HCT116 (cell line): ENCODE results near the gene TMCC1. TPM values are rescaled to one million over a fixed set of nuclear protein-coding genes. Genes with fewer than 3 reads are reported as not detected.

Experiments
- ATAC-seq: fragments of 200-7000 bp; cut with Tn5 transposase; 2 replicates; pipeline ENCODE4 v1.9.1; 2020; ENCODE audit warnings: mild to moderate bottlenecking, moderate library complexity
- BruUV-seq: library from RNA; stranded (reverse); fragments of 400-500 nt; replicated peaks from 2 replicates; lab custom pipeline; 2021; lab: Mats Ljungman, UMichigan
- CTCF ChIA-PET: fragments of 300-600 bp; sonication (Branson Sonifier 250); formaldehyde crosslinking; loops from one replicate; lab custom pipeline; 2021; ENCODE audit warnings: antibody characterized with exemption; lab: Charles Lee
- POLR2A ChIA-PET: fragments of 300-600, 350-600 bp; sonication (Branson Sonifier 250); formaldehyde crosslinking; loops from one replicate; lab custom pipeline; 2021; ENCODE audit warnings: antibody characterized with exemption; lab: Charles Lee
- RAD21 ChIA-PET, 2 experiments: fragments of 300-600 bp; sonication (Branson Sonifier 250); formaldehyde crosslinking; loops; one replicate each; lab custom pipeline; 2023; ENCODE audit warnings: low total read pairs in 2 of 2; ENCODE audit not compliant: uncharacterized antibody in 2 of 2, unreplicated experiment in 2 of 2, low non-redundant PET in 1 of 2; lab: Charles Lee
- DNase-seq: peaks from one replicate; pipeline ENCODE4 v3.0.0-alpha.2; 2010; ENCODE audit warnings: low read depth, low spot score
- H2AFZ ChIP-seq: fragments of 200-600 bp; shearing (Covaris generic), sonication (generic); 2 replicates; pipeline ENCODE4 v1.6.1; 2017; ENCODE audit warnings: low read depth, mixed run types, mixed read lengths, antibody characterized with exemption, low read length; ENCODE audit not compliant: poor library complexity, severe bottlenecking
- H3K27ac ChIP-seq: 2 replicates; pipeline ENCODE4 v1.5.1; 2012; ENCODE audit warnings: low read depth, low read length
- H3K27me3 ChIP-seq: fragments of 200-600 bp; sonication (generic); 2 replicates; pipeline ENCODE4 v1.6.1; 2016; ENCODE audit warnings: mixed run types, low read length, mixed read lengths; ENCODE audit not compliant: insufficient read depth
- H3K36me3 ChIP-seq, 2 experiments: fragments of 200-500 bp in 1 of 2; fragments of 200-600 bp in 1 of 2; sonication (Bioruptor generic) in 1 of 2; sonication (generic) in 1 of 2; 2 replicates each; pipeline versions ENCODE4 v1.5.1 to v1.6.1; 2014 to 2016; ENCODE audit warnings: low read length in 2 of 2, inconsistent platforms in 1 of 2, mixed read lengths in 1 of 2, mixed run types in 1 of 2; ENCODE audit not compliant: insufficient read depth in 2 of 2, control insufficient read depth in 1 of 2
- H3K4me1 ChIP-seq, 2 experiments: fragments of 200-600 bp in 1 of 2; sonication (generic) in 1 of 2; 2 replicates each; pipeline versions ENCODE4 v1.5.1 to v1.6.1; 2012 to 2017; ENCODE audit warnings: low read length in 2 of 2, inconsistent platforms in 1 of 2, mild to moderate bottlenecking in 1 of 2, mixed read lengths in 1 of 2, mixed run types in 1 of 2, moderate library complexity in 1 of 2; ENCODE audit not compliant: insufficient read depth in 2 of 2, control insufficient read depth in 1 of 2
- H3K4me2 ChIP-seq: fragments of 200-600 bp; sonication (generic); 2 replicates; pipeline ENCODE4 v1.6.1; 2017; ENCODE audit warnings: mixed run types, low read length, mixed read lengths
- H3K4me3 ChIP-seq, 2 experiments: fragments of 200-600 bp in 1 of 2; sonication (generic) in 1 of 2; replicated peaks in 1 of 2; 2 replicates each; pipeline ENCODE4 v1.5.1; 2011 to 2016; ENCODE audit warnings: low read length in 2 of 2, control low read depth in 1 of 2, low read depth in 1 of 2, mild to moderate bottlenecking in 1 of 2, mixed read lengths in 1 of 2, mixed run types in 1 of 2
- H3K79me2 ChIP-seq: fragments of 200-600 bp; sonication (generic); 2 replicates; pipeline ENCODE4 v1.6.1; 2017; ENCODE audit warnings: mild to moderate bottlenecking, mixed run types, low read length, moderate library complexity, mixed read lengths; ENCODE audit not compliant: insufficient read depth
- H3K9ac ChIP-seq: fragments of 200-600 bp; sonication (generic); 2 replicates; pipeline ENCODE4 v1.6.1; 2016; ENCODE audit warnings: low read length, mixed read lengths
- H3K9me2 ChIP-seq: fragments of 200-600 bp; sonication (generic), shearing (Covaris generic); 2 replicates; pipeline ENCODE4 v1.6.1; 2017; ENCODE audit warnings: mixed run types, mild to moderate bottlenecking, moderate library complexity; ENCODE audit not compliant: insufficient read depth
- H3K9me3 ChIP-seq, 2 experiments: fragments of 200-500 bp in 1 of 2; fragments of 200-600 bp in 1 of 2; sonication (Bioruptor generic) in 1 of 2; sonication (generic) in 1 of 2; 2 replicates each; pipeline ENCODE4 v1.6.1; 2014 to 2017; ENCODE audit warnings: low read length in 2 of 2, mixed read lengths in 2 of 2, inconsistent platforms in 1 of 2, low read depth in 1 of 2, mild to moderate bottlenecking in 1 of 2, mixed run types in 1 of 2, moderate library complexity in 1 of 2; ENCODE audit not compliant: control insufficient read depth in 1 of 2, insufficient read depth in 1 of 2
- H4K20me1 ChIP-seq: fragments of 200-600 bp; sonication (generic), shearing (Covaris generic); 2 replicates; pipeline ENCODE4 v1.6.1; 2017; ENCODE audit warnings: mixed run types, mild to moderate bottlenecking, moderate library complexity; ENCODE audit not compliant: insufficient read depth
- ATF3 ChIP-seq: IDR thresholded peaks from 2 replicates; pipeline ENCODE4 v1.6.1; 2012
- CBX3 ChIP-seq: IDR thresholded peaks from 2 replicates; pipeline ENCODE4 v1.6.1; 2012; ENCODE audit warnings: low read depth
- CEBPB ChIP-seq: IDR thresholded peaks from 2 replicates; pipeline ENCODE4 v1.6.1; 2012; ENCODE audit warnings: low read depth
- CTCF ChIP-seq, 3 experiments: fragments of 200-600 bp in 1 of 3; sonication (generic) in 1 of 3; IDR thresholded peaks in 2 of 3; conservative IDR thresholded peaks in 1 of 3; 2 replicates each; pipeline ENCODE4 v1.5.1; 2012 to 2017; ENCODE audit warnings: low read depth in 2 of 3, low read length in 2 of 3, antibody characterized with exemption in 1 of 3, borderline replicate concordance in 1 of 3, control low read depth in 1 of 3, mild to moderate bottlenecking in 1 of 3, mixed read lengths in 1 of 3, mixed run types in 1 of 3, moderate library complexity in 1 of 3; ENCODE audit not compliant: insufficient read depth in 1 of 3
- ELF1 ChIP-seq: IDR thresholded peaks from 2 replicates; pipeline ENCODE4 v1.6.1; 2012; ENCODE audit warnings: low read depth, borderline replicate concordance
- EZH2 ChIP-seq: fragments of 200-600 bp; sonication (generic); IDR thresholded peaks from 2 replicates; pipeline ENCODE4 v1.6.1; 2017; ENCODE audit warnings: antibody characterized with exemption, mixed run types
- EZH2phosphoT487 ChIP-seq: fragments of 200-600 bp; IDR thresholded peaks from 2 replicates; pipeline ENCODE4 v1.6.1; 2018; ENCODE audit warnings: antibody characterized with exemption, borderline replicate concordance
- FOSL1 ChIP-seq: IDR thresholded peaks from 2 replicates; pipeline ENCODE4 v1.6.1; 2012; ENCODE audit warnings: low read depth
- JUND ChIP-seq: IDR thresholded peaks from 2 replicates; pipeline ENCODE4 v1.6.1; 2012
- REST ChIP-seq: IDR thresholded peaks from 2 replicates; pipeline ENCODE4 v1.6.1; 2012; ENCODE audit warnings: low read depth
- SIN3A ChIP-seq: IDR thresholded peaks from 2 replicates; pipeline ENCODE4 v1.6.1; 2012; ENCODE audit warnings: low read depth
- SRF ChIP-seq: IDR thresholded peaks from 2 replicates; pipeline ENCODE4 v1.6.1; 2012; ENCODE audit warnings: low read depth
- TCF7L2 ChIP-seq: IDR thresholded peaks from 2 replicates; pipeline ENCODE4 v1.7.0; 2011; ENCODE audit warnings: borderline replicate concordance, inconsistent platforms; ENCODE audit not compliant: insufficient read depth, insufficient read length; ENCODE audit errors: extremely low read depth
- ZBTB33 ChIP-seq: IDR thresholded peaks from 2 replicates; pipeline ENCODE4 v1.6.1; 2011; ENCODE audit warnings: mild to moderate bottlenecking, low read length, moderate library complexity; ENCODE audit not compliant: insufficient replicate concordance; ENCODE audit errors: extremely low read depth
- ZFX ChIP-seq: fragments of 450-650 bp; IDR thresholded peaks from 2 replicates; pipeline ENCODE4 v1.6.1; 2017
- ZNF274 ChIP-seq: fragments of 200-500 bp; sonication (Bioruptor generic); IDR thresholded peaks from 2 replicates; pipeline ENCODE4 v1.6.1; 2014; ENCODE audit warnings: mild to moderate bottlenecking, low read depth, low read length, inconsistent platforms
- intact Hi-C: fragments of 100-400 bp; cut with micrococcal nuclease; formaldehyde crosslinking; loops from 2 replicates; pipeline ENCODE4 v1.10.0; 2022
- total RNA-seq: library from RNA; stranded (reverse); gene quantifications from one replicate; pipeline ENCODE4 v1.2.1, GENCODE V29; 2021; ENCODE audit not compliant: unreplicated experiment

The TMCC1 gene
- total RNA-seq, 1 experiment from 2014 or later = 32.5 TPM

GRCh38 chr3:129612534-129613366 is 280.8 kb downstream of the TMCC1 start (continued):
- no peak for TF ChIP-seq TCF7L2

GRCh38 chr3:129611812-129612533 is 281.5 kb downstream of the TMCC1 start:
- DNase-seq = no peak
- POLR2A ChIA-PET = no interaction called here
- CTCF ChIA-PET = no interaction called here
- Histone ChIP-seq H3K4me1 (peaks cover 3 to 44% of the 10 kb centered on the region in 2 experiments; a peak in 3 of 4 replicates), H3K9ac (no peak overlapping the region), H2AFZ (no peak overlapping the region), H3K79me2 (no peaks in the 10 kb centered on the region), H3K27me3 (no peaks in the 10 kb centered on the region), H3K27ac (no peak overlapping the region), H3K36me3 (no peaks in the 10 kb centered on the region), H3K4me3 (no peak overlapping the region), H3K9me2 (no peaks in the 10 kb centered on the region), H3K4me2 (peak overlapping the region; percentile 5; the same call in 1 of the 2 replicates), H3K9me3 (no peaks in the 10 kb centered on the region), H4K20me1 (no peaks in the 10 kb centered on the region)
- no TSS peak for BruUV-seq
- intact Hi-C loops = no loop called here
- no peak for ATAC-seq
- RAD21 ChIA-PET = no interaction called here
- TF ChIP-seq ZNF274 (no peak), ELF1 (no peak), EZH2phosphoT487 (no peak), ZBTB33 (no peak), ZFX (no peak), TCF7L2 (no peak), CEBPB (no peak), CBX3 (no peak), SRF (no peak), SIN3A (no peak), JUND (no peak), FOSL1 (no peak), EZH2 (no peak), CTCF (IDR thresholded peaks at IDR 0.05 in 2 of 3, conservative IDR thresholded peaks at IDR 0.05 in 1 of 3; ENCODE audit: borderline replicate concordance in 1 of 3, insufficient read depth in 1 of 3, low read depth in 2 of 3, low read length in 2 of 3) (no peak), REST (no peak), ATF3 (no peak)
